Activated naive CD4-positive, alpha-beta T cell treated with anti-CD3 and anti-CD28 coated beads, Interleukin-2, amount 50 U/mL, for 72 hours (primary cell): ENCODE results near the gene BLOC1S4. TPM values are rescaled to one million over a fixed set of nuclear protein-coding genes. Genes with fewer than 3 reads are reported as not detected.

Experiments
- ATAC-seq, 2 donors: fragments of 150-1000 bp; cut with Tn5 transposase; 2 replicates each; pipeline ENCODE4 v1.10.0; 2021; ENCODE audit warnings: mild to moderate bottlenecking in 2 of 2, moderate library complexity in 2 of 2
- DNase-seq, 2 donors: peaks; one replicate each; pipeline ENCODE4 v3.0.0; 2021 to 2022; ENCODE audit warnings: low spot score in 2 of 2
- H3K27ac Mint-ChIP-seq, 2 donors: one replicate each; pipeline ENCODE4 v1.8.0; 2022; ENCODE audit warnings: mild to moderate bottlenecking in 2 of 2, mixed read lengths in 2 of 2
- H3K36me3 Mint-ChIP-seq, 2 donors: one replicate each; pipeline ENCODE4 v1.8.0; 2022; ENCODE audit warnings: mixed read lengths in 2 of 2
- H3K9me3 Mint-ChIP-seq, 2 donors: one replicate each; pipeline ENCODE4 v1.8.0; 2022; ENCODE audit warnings: mixed read lengths in 2 of 2
- total RNA-seq, 2 donors: library from RNA; stranded (reverse); gene quantifications; one replicate each; pipeline ENCODE4 v1.2.3, GENCODE V29; 2022

The BLOC1S4 gene
- total RNA-seq, 2 donors from 2014 or later = 7.2 to 15.9 TPM

DNA sequence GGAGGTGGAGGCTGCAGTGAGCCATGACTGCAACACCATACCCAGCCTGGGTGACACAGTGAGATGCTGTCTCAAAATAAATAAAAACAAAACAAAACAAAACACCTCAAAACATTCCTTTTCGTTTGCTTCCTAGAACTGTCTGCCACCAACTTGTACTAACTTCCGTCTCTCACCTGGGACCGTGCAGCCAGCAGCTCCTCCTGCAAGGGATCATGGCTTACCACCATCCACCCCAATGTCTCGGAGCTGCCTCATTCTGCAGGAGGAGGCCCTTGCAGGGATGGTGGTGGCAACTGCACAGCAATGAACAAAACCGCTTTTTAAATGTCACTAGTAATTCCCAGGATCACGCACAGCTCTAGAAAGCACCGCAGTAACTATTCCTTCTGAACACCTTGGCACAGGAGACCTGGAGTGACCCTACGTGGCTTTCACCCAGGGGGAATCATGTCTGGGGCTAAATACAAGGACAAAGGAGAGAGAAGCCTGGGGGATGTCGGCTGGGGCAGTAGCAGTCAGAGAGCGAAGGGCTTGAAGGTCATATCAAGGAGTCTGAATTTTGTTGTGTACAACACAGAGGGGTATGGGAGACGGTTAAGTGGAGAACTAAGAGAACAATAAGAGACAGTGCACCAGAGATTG, 49.1 kb downstream of the BLOC1S4 start:
- DNase-seq (no peak), ATAC-seq (no peak)
- Mint-ChIP-seq H3K27ac (no peak overlapping the region), H3K36me3 (no peaks in the 10 kb centered on the region), H3K9me3 (no peaks in the 10 kb centered on the region)

GRCh38 chr4:6765703-6766102, 49.7 kb downstream of the BLOC1S4 start:
- no peaks in the 10 kb centered on the region for H3K9me3 Mint-ChIP-seq
- no peak for DNase-seq
- H3K36me3 Mint-ChIP-seq = no peaks in the 10 kb centered on the region
- no peak overlapping the region for H3K27ac Mint-ChIP-seq
- ATAC-seq = no peak

Other genes starting within 250 kb of the BLOC1S4 start
- gene PPP2R2C, start 243.6 kb upstream of the BLOC1S4 start, total RNA-seq = not detected
- 10 to 100 TPM; 13.9 to 21.4 TPM for gene MAN2B2, start 141.0 kb upstream of the BLOC1S4 start, total RNA-seq
- 100 to 1,000 TPM in 1 of 2 donors, 10 to 100 TPM in 1; 72.7 to 114 TPM for gene MRFAP1, start 75.5 kb upstream of the BLOC1S4 start, total RNA-seq
- gene S100P, start 22.3 kb upstream of the BLOC1S4 start, total RNA-seq = 1 to 10 TPM in 1 of 2 donors, not detected in 1; 1.7 TPM
- gene MRFAP1L1, start 6.3 kb upstream of the BLOC1S4 start, total RNA-seq = 10 to 100 TPM; 23.1 to 40.5 TPM
- 10 to 100 TPM; 10.2 to 12.4 TPM for gene KIAA0232, start 66.6 kb downstream of the BLOC1S4 start, total RNA-seq
- gene TBC1D14, start 193.7 kb downstream of the BLOC1S4 start, total RNA-seq = 10 to 100 TPM; 21.3 to 38.2 TPM